NCI-H146 treated with DMSO at 0.1 percent for 48 hours (cell line): Measurements from ENCODE around the gene OR5B2.
"Not testable (repeated sequence)": the region's sequence is repeated elsewhere in the genome, so short reads cannot be mapped to it uniquely, and the experiment has no call there.

Experiments used
- DNase-seq: peaks from one replicate; lab custom pipeline; 2025; ENCODE audit not compliant: unreplicated experiment; lab: John Stamatoyannopoulos, UW

The OR5B2 gene

GRCh38 chr11:58428021-58428420 lies at the start of gene OR5B2:
TSS of gene OR5B2 (minus strand) at chr11:58428121. CDS start at chr11:58423261, 4,860 bp downstream.
- no peak for DNase-seq

- DNase-seq, result no peak
Observed at GRCh38 chr11:58471892-58472291, 44.0 kb upstream of the OR5B2 start.

- no peak for DNase-seq
Observed at GRCh38 chr11:58466293-58466692, 38.4 kb upstream of the OR5B2 start.

GRCh38 chr11:58465690-58466089 lies 37.8 kb upstream of the OR5B2 start:
- DNase-seq, result no peak

- no peak for DNase-seq
Observed at GRCh38 chr11:58451585-58451984, 23.7 kb upstream of the OR5B2 start.

GRCh38 chr11:58446294-58446693 lies 18.4 kb upstream of the OR5B2 start:
- no peak for DNase-seq

- DNase-seq, result no peak
Observed at GRCh38 chr11:58444300-58444699, 16.4 kb upstream of the OR5B2 start.

- DNase-seq, result no peak
Observed at GRCh38 chr11:58442136-58442535, 14.2 kb upstream of the OR5B2 start, which contains the start of gene OR5B12. TSS of gene OR5B12 (minus strand) at chr11:58442236. CDS start at chr11:58440151, 2,085 bp downstream.

GRCh38 chr11:58438486-58438885 lies 10.6 kb upstream of the OR5B2 start:
- no peak for DNase-seq

- no peak for DNase-seq
Observed at GRCh38 chr11:58434217-58434616, 6.3 kb upstream of the OR5B2 start.

GRCh38 chr11:58433638-58434203 lies 5.8 kb upstream of the OR5B2 start:
- no peak for DNase-seq

GRCh38 chr11:58429273-58429672 lies 1.4 kb upstream of the OR5B2 start:
- DNase-seq, result no peak

- no peak for DNase-seq
Observed at GRCh38 chr11:58406774-58407173, 21.1 kb downstream of the OR5B2 start, which contains the start of gene OR5B3. TSS of gene OR5B3 (minus strand) at chr11:58406874. CDS start at chr11:58403409, 3,465 bp downstream.

GRCh38 chr11:58399622-58400021 lies 28.3 kb downstream of the OR5B2 start:
- DNase-seq, result not testable (repeated sequence)

GRCh38 chr11:58395581-58395980 lies 32.3 kb downstream of the OR5B2 start:
- no peak for DNase-seq

- no peak for DNase-seq
Observed at GRCh38 chr11:58394195-58394594, 33.7 kb downstream of the OR5B2 start.

GRCh38 chr11:58392746-58393145 lies 35.2 kb downstream of the OR5B2 start:
- no peak for DNase-seq

- no peak for DNase-seq
Observed at GRCh38 chr11:58391879-58392278, 36.0 kb downstream of the OR5B2 start.

- DNase-seq, result no peak
Observed at GRCh38 chr11:58390551-58391063, 37.3 kb downstream of the OR5B2 start.
